HG03354 (cell line): Measurements from ENCODE around the gene WDR31.
"Not testable (repeated sequence)": the region's sequence is repeated elsewhere in the genome, so short reads cannot be mapped to it uniquely, and the experiment has no call there.

Source experiments
- ATAC-seq: cut with Tn5 transposase; IDR thresholded peaks from one replicate; pipeline ENCODE4 v1.9.1; 2021; ENCODE audit warnings: mild to moderate bottlenecking; ENCODE audit not compliant: unreplicated experiment, poor library complexity, severe bottlenecking

The WDR31 gene

DNA sequence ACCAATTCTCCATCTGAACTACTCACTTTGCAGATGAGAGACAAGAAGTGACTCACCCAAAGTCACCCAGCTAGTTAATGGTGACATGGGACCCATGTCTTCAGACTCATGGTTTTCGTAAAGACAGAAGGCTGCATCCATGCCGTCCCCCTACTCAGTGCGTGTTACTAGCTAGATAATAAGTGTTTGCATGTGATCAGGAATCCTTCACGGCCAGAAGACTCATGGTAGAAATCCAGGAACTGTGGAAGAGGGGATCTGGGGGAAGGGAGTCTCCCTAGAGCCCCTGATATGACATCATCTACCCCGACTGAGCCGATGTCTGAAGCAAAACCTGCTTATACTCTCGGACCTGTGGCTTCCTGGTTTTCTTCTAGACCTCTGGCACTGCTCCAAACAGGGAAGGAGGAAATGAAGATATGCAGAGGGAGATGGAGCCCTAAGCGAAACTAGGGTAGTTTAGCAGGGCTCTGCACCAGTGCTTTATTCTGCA lies 40.2 kb downstream of the WDR31 start:
- no peak for ATAC-seq

DNA sequence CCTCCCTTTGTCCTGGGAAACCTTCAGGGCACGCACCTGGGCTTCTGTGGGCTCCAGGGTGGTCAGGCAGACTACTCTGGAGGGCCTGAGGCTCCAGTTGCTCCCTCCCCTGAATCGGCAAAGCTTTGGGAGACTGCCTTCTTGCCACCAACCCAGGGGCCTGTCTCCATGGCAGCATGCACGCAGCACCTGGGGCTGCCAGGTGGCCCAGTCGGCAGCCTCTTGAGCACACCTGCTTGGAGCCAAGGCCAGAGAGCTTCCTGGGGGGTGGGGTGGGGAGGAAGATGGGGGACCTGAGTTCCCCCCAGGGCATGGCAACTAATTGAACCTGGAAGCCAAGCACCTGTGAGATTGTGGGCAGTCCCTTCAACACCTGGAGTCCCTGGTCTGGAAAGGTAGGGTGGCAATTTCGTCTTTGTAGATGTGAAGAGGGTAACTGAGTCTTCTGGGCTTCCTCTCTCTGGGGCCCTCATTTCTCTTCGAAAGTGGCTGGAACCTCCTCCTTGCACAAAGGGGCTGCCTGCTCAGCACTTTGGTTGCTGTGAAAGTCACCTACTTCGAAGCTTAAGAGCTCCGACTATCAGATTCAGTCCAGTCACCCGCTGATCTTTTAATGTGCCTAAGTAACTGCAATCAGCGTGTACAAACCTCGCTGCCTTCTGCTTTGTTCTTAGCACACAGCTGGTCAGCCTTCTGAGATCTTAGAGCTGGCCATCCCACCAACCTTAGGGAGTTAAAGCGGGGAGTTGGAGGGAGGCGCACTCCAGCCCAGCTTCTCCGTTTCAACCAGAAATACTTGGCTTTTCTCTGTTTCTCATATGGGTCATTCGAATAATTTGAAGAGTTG lies 40.9 kb downstream of the WDR31 start:
- no peak for ATAC-seq

DNA sequence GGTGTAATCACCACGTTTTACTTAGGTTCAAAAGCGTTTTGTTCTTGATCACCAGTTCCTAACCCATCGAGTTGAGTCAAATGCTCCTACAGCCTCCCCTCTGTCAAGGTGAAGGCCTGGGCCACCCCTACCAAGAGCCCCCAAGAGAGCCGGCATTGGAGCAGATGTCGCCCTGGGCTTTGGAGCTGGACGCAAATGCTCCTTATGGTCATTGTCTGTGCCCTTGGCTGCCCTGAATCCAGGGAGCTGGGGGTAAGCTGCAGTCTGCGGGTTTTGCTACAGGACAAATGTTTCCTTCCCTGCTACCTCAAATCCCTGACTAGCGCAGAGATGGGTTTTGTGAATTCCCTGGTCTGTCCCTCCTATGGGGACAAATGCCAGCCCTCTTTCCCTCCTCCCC lies 41.8 kb downstream of the WDR31 start:
- no peak for ATAC-seq

DNA sequence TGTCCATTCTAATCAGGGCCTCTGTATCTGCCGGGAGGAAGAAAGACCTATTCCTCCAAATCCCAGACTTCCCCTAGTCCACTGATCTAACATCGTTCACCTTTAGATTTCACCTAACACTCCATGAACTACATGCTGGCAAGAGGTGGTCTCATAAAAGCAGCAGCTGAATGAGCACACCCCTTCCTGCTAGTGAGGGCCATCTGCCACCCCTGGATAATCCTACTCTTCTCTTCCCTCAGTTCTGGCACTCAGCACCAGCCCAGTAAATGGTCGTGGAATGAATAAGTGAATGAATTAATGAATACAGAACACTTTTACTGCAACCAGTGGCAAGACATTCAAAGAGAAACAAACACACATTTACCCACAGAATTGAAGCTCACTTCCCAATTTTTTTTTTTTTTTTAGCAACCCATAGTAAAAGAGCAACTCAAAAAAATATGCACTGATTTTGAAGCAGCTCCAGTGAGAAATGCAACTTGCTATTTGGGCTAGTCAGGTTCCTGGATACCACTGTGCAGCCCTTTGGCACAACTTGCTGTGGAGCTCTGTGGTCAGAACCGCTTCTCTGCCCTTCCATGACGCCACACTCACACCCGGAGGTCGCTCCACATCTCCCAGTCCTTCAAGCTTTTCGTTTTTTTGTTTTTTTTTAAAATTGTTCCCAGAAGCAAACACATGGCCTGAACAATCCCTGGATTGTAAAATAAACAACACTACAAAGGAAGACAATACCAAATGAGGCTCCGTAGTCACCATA lies 43.1 kb downstream of the WDR31 start:
- ATAC-seq = no peak

DNA sequence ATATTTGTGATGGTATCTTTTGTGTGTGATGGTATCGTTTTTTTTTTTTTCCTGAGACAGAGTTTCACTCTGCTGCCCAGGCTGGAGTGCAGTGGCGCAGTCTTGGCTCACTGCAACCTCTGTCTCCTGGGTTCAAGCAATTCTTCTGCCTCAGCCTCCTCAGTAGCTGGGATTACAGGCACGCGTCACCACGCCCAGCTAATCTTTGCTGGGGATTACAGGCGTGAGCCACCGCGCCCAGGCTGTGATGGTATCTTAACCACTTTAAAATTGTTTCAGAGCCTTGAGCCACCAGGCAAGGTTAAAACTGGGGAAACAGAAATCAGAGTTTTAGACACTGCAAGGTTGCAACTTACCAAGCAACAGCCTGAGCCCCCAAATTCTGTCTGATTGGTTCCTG lies 43.8 kb downstream of the WDR31 start:
- ATAC-seq = not testable (repeated sequence)

DNA sequence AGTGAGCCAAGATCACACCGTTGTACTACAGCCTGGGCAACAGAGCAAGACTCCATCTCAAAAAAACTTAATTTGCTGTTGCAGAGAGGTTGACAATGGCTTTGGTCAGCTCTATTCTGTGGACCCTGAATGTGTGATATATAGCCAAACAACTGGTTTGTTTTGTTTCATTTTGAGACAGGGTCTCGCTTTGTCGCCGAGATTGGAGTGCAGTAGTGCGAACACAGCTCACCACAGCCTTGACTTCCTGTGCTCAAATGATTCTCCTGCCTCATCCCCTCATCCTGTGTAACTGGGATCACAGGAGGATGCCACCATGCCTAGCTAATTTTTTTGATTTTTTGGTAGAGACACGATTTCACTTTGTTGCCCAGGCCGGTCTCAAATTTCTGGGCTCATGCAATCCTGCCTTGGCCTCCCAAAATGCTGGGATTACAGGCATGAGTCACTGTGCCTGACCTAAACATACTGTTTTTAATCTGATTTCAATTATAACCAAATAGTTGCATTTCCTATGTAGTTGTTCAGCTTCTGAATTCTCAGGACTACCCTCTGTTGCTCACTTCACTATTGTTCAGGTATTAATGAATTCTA lies 46.7 kb downstream of the WDR31 start:
- ATAC-seq = no peak

DNA sequence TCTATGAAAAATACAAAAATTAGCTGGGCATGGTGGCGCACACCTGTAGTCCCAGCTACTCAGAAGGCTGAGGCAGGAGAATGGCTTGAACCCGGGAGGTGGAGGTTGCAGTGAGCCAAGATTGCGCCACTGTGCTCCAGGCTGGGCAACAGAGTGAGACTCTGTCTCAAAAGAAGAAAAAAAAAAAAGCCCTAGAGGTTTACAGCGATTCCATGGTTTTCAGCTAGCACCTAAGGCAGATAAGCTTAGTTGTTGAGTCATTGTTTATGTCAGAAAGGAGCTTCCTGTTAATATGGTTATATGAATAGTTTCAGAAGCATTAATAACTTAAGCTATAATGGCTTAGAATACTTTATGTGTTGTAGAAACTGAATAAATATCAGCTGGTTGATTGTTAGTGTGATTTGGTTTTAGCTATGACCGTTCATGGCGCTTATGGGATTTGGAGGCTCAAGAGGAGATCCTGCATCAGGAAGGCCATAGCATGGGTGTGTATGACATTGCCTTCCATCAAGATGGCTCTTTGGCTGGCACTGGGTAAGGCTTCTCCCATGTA lies 49.9 kb downstream of the WDR31 start:
- ATAC-seq = no peak

DNA sequence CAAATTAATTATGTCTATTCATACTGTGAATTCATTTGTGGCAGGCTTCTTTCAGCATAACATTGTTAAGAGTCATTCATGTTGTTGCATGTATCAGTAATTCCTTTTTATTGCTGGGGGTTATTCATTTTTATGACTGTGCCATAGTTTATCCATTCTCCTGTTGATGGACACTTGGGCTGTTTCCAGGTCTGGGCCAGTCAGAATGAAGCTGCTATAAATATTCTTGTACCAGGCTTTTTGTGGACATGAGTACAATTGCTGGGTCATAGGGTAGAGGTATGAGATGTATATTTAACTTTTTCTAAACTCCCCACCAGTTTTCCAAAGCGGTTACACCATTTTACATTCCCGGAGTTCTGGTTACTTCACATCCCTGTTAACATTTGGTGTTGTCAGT lies 51.0 kb downstream of the WDR31 start:
- ATAC-seq = no peak

DNA sequence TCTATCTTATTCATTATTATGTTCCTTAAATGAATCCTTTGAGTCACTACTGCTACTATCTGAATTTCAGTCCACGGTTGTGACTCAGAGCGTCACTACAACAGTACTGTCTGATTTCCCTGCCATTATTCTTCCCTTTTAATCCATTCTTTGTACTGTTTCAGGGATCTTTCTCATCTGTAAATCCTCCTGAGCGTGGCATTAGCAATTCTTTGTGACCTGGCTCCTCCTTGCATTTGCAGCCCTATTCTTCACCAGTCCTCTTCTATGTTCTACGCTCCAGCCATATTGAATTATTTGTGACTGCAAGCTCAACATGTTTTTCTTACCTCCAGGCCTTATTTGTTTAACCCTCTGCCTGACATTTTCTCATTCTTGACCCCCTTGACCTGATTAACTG lies 58.7 kb downstream of the WDR31 start:
- no peak for ATAC-seq

DNA sequence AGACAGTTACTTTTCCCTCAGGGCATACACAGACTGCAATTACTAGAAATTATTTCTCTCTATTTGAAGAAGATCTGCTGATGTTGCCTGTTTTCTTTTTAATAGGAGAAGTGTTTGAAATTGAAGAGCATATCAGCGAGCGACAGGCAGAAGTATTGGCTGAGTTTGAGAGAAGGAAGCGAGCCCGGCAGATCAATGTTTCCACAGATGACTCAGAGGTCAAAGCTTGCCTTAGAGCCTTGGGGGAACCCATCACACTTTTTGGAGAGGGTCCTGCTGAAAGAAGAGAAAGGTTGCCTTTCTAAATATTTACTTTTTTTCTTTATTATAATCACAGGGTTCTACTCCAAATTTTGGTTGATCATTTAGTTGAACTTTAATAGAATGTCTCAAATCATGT lies 61.2 kb downstream of the WDR31 start:
- ATAC-seq = no peak

DNA sequence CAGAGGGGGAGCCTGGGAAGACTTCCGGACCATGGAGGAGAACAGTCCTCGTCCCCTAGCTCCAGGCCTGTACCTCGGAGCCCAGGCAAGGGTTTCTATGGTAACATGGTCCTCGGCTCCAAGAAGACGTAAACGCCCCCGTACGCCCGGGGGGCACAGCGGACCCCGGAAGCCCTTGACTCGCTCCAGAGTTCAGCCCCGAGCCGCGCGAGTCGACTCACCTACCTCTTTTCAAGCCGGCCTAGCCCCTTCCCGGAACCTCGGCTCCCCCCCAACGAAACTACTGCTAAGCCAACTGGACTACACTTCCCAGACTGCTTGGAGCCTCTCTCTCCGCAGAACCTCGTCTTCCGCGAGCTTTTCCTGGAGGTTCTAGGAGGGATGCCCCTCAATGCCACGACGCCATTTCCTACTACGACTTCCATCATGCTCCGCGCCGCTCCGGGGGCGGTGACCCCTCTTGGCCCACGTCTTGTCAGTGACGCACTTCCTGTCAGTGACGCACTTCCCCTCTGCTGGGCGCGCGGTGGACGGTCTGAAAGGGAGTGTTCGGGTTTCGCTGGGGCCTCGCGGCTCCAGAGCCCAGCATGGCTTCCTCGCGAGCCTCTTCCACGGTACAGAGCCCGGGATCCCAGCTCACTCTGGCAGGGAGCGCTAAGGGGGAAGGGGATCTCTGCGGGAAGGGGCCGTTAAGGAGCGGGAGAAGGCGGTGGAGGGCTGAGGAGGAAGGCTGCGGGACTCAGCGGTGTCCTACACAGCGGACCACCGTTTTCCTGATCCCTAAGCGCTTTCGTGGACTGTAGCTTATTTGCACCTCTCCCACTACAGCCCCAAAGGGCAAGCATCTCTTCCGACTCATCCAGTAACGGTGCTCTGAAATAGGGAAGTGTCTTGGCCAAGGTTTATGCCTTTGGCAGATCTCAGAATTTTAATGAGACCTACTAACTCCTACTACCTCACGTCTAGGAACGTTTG lies 64.6 kb downstream of the WDR31 start, which contains the start of the genes CDC26 and PRPF4:
TSS of gene CDC26 (minus strand) at position 416 of the 975 bp plus-strand sequence. CDS start 3,065 bp downstream, outside the sequence.
TSS of gene PRPF4 (plus strand) at position 502 of the 975 bp plus-strand sequence. CDS start at position 588, 86 bp downstream.
- ATAC-seq = peak; percentile 99

DNA sequence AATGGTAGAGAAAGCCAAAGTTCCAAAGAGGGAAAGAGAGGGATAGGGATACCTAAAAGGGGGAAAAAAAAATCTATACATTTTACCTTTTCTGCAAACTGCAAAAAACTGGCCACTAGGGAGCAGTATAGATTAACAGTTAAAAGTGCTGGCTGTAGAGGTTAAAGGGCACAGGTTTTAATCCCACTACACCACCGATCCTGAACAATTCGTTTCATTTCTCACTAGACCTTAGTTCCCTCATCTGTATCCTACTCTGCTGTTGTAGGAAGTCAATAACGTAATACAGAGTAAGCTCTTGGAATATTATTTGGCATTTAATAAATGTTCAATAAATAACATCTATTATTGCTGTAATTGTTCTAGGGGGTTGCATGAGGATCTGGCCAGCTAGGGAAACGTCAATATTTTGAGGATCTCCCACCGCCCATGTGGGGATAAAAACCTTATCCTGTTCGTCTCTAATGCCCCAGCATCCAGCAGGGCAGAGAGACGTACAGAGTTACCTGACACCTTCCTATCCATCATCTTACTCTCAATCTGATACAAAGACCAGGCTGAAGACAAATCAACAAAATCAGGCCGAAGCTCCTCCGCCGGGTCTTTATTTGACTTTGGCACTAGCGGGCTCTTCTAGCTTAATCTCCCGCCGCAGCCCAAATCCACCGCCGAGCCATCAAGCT lies 65.5 kb downstream of the WDR31 start:
- peak; percentile 1 for ATAC-seq

DNA sequence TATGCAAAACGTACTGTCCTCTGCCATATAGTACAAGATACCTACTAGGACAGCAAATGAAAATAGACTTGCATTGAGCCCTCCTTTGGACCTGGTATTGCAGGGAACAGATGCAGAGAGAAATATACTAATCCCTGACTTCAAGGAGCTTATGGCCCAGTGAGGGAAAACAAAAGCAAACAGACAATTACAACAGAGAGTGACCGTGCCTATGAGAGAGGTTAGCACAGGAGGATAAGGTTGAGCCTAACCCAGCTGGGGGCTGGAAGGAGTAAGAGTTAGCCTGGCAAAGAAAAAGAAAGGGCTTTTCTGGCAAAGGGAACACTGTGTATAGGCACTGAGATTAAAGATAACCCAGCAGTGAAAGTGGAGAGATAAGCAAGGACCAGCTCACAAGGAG lies 70.2 kb downstream of the WDR31 start:
- ATAC-seq = no peak

DNA sequence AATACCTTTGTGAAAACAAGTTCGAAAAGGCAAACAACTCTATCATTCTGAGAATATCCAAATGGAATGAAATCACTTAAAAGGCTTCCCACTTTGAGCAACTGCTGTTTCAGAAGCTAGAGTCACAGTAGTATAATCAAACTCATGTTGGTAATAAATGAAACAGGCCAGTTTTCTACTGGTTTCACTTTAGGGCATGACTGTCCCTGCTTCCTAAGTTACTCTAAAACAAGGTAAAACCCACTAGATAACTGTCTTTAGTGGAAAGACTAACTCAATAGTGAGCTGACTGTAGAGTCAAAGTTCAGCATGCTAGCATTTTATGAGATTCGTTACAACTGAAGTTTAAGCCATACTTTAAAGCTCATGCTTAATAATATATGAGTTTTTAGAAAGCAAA lies 70.7 kb downstream of the WDR31 start:
- ATAC-seq = no peak

DNA sequence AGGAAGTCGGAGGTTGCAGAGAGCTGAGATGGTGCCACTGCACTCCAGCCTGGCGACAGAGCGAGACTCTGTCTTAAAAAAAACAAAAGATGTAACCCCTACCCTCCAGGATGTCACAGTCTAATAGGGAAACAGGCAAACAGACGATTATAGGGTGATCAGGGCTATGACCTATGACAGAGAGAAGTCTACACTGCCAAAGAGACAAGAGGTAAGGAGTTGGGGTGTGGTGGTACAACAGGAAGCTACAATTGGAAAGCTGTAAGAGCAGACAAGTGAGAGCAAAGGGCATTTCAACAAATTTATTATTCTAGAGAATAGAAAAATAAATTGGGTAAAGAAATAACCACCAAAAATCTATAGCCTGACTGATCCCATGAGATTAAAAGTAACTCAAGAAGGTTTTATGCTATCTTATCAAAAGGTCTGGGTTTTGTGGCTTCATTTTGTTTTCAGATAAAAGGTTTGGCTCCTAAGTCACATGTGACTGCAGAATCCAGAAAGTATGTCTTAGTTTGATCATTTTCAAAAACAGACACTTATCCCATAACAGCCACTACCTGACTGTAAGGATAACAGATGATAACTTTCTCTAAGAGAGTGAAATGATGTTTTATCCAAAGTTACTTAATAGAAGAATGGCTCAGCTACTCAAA lies 72.0 kb downstream of the WDR31 start:
- no peak for ATAC-seq

DNA sequence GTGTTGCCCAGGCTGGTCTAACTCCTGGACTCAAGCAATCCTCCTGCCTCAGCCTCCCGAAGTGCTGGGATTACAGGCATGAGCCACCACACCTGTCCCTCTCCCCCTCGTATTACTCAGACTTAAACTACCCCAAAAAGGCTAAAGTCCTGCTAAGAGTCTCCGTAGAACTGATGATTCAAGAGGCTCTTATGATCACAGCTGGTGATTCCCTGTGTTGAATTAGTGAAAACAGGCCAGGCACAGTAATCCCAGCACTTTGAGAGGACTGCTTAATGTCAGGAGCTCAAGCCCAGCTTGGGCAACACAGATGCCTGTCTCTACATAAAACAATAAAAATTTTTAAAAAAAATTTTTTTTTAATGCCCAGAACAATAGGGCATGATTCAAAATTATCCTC lies 73.9 kb downstream of the WDR31 start:
- ATAC-seq = no peak
